Hepatocyte (in vitro differentiated cells): ENCODE measurements around the gene CARD10.

Experiments used
- EZH2 ChIP-seq: fragments of 200-600 bp; sonication (generic); IDR thresholded peaks from 2 replicates; pipeline ENCODE4 v1.6.1; 2016; ENCODE audit warnings: antibody characterized with exemption, mild to moderate bottlenecking, borderline replicate concordance
- EZH2phosphoT487 ChIP-seq: fragments of 200-600 bp; sonication (generic); IDR thresholded peaks from one replicate; pipeline ENCODE4 v1.6.1; 2018; ENCODE audit warnings: antibody characterized with exemption, mild to moderate bottlenecking, low read depth, moderate library complexity; ENCODE audit not compliant: unreplicated experiment, severe bottlenecking
- TF ChIP-seq, protein P1 (sequence below): fragments of 200-600 bp; sonication (generic); IDR thresholded peaks from 2 replicates; pipeline ENCODE4 v1.5.1; 2016; ENCODE audit warnings: antibody characterized with exemption, mild to moderate bottlenecking; ENCODE audit not compliant: poor library complexity

DNA sequence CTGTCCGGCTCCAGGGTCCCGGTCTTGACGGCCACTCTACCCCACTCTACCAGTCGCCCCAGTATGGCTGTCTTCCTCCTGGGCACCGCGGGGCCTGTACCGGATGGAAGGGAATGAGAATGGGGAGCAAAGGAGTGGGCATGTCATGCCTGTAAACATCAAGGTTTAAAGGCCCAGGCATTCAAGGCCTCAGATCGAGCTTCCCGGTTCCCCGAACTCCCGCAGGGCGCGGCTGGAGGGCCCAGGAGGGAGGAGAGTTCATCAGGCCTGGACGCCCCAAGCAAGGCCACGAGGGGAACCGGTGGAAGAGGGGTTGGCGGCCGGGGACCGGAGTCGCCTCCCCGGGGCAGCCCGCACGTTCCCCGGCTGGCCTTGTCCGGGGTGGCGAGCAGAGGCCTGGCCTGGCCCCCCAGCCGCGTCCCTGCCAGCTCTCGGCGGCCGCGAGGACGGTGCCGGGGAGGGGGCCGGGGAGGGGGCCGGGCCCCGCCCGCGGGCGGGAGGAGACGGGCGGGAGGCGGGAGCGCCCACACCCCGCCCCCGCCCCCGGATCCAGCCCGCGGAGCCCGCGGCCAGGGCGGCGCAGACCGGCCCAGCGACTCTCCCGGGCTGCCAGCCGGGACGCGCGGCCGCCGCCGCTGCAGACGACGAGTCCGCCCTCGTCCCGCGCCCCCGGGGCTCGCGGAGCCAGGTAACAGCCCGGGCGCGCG, 40.8 kb upstream of the CARD10 start, which contains the start of gene CDC42EP1:
- TF ChIP-seq, protein P1, sequence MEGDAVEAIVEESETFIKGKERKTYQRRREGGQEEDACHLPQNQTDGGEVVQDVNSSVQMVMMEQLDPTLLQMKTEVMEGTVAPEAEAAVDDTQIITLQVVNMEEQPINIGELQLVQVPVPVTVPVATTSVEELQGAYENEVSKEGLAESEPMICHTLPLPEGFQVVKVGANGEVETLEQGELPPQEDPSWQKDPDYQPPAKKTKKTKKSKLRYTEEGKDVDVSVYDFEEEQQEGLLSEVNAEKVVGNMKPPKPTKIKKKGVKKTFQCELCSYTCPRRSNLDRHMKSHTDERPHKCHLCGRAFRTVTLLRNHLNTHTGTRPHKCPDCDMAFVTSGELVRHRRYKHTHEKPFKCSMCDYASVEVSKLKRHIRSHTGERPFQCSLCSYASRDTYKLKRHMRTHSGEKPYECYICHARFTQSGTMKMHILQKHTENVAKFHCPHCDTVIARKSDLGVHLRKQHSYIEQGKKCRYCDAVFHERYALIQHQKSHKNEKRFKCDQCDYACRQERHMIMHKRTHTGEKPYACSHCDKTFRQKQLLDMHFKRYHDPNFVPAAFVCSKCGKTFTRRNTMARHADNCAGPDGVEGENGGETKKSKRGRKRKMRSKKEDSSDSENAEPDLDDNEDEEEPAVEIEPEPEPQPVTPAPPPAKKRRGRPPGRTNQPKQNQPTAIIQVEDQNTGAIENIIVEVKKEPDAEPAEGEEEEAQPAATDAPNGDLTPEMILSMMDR: no peak
- TF ChIP-seq EZH2: no peak
- no peak for TF ChIP-seq EZH2phosphoT487
